Measurements from ENCODE around the gene PTMS.
A peak's percentile ranks its signal among the peaks of the same experiment; 100 is the strongest.

Gene PTMS

GRCh38 chr12:6772726-6773589, 6.8 kb downstream of the PTMS start:
- no peak for DNase-seq

- peak; percentile 36 for DNase-seq
Observed at GRCh38 chr12:6773590-6774351, 7.6 kb downstream of the PTMS start.

GRCh38 chr12:6774499-6775062, 8.4 kb downstream of the PTMS start:
- peak; percentile 34 for DNase-seq

GRCh38 chr12:6775185-6776174, 9.3 kb downstream of the PTMS start:
- DNase-seq = no peak

GRCh38 chr12:6777386-6777785, 11.2 kb downstream of the PTMS start:
- DNase-seq = no peak

- no peak for DNase-seq
Observed at GRCh38 chr12:6778217-6778573, 12.0 kb downstream of the PTMS start.

- DNase-seq = peak; percentile 94
Observed at GRCh38 chr12:6778574-6779550, 12.7 kb downstream of the PTMS start.

GRCh38 chr12:6779708-6780432, 13.7 kb downstream of the PTMS start:
- peak; percentile 43 for DNase-seq

GRCh38 chr12:6780573-6780972, 14.4 kb downstream of the PTMS start:
- DNase-seq = peak; percentile 60

GRCh38 chr12:6782119-6782518, 16.0 kb downstream of the PTMS start:
- no peak for DNase-seq

GRCh38 chr12:6782850-6783566, 16.8 kb downstream of the PTMS start:
- DNase-seq = no peak

GRCh38 chr12:6783828-6784227, 17.7 kb downstream of the PTMS start:
- DNase-seq = no peak

- no peak for DNase-seq
Observed at GRCh38 chr12:6784296-6784695, 18.1 kb downstream of the PTMS start.

- DNase-seq = no peak
Observed at GRCh38 chr12:6784761-6785160, 18.6 kb downstream of the PTMS start.

- DNase-seq = no peak
Observed at GRCh38 chr12:6786416-6787094, 20.4 kb downstream of the PTMS start.

- DNase-seq = no peak
Observed at GRCh38 chr12:6787309-6787708, 21.1 kb downstream of the PTMS start.

GRCh38 chr12:6788972-6789924, 23.1 kb downstream of the PTMS start, which contains the start of gene CD4:
CD4 (plus strand) TSS chr12:6789528; CDS start chr12:6800139, 10,611 bp downstream.
- DNase-seq = peak; percentile 94

All from activated CD4-positive, alpha-beta T cell treated with anti-CD3 and anti-CD28 coated beads, Interleukin-2, Interleukin-6, amounts not matched to agents 100 ng/mL and 50 ng/mL, durations not matched to agents 16 hours and 8 hours (primary cell).